Measurements from ENCODE around the gene TIMM44.

Gene TIMM44

DNA sequence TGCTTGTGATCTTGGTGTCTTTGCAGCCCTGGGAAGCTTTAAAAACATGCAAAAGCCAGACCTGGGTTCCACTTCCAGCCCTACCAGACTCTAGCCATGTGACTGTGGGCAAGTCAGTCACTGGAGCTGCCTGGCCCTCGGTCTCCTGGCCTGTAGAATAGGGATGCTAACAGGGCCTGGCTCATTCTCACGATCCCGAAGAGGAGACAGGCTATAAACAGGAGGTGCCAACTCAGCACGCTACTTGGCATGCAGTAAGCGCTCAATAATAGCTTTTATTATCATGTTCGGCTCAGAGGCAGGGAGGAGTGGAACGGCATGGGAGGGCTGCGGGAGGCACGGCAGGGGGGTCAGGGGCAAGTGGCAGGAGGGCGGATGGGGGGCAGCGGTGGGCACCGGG, 19.2 kb downstream of the TIMM44 start:
- TF ChIP-seq, protein P1, sequence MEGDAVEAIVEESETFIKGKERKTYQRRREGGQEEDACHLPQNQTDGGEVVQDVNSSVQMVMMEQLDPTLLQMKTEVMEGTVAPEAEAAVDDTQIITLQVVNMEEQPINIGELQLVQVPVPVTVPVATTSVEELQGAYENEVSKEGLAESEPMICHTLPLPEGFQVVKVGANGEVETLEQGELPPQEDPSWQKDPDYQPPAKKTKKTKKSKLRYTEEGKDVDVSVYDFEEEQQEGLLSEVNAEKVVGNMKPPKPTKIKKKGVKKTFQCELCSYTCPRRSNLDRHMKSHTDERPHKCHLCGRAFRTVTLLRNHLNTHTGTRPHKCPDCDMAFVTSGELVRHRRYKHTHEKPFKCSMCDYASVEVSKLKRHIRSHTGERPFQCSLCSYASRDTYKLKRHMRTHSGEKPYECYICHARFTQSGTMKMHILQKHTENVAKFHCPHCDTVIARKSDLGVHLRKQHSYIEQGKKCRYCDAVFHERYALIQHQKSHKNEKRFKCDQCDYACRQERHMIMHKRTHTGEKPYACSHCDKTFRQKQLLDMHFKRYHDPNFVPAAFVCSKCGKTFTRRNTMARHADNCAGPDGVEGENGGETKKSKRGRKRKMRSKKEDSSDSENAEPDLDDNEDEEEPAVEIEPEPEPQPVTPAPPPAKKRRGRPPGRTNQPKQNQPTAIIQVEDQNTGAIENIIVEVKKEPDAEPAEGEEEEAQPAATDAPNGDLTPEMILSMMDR (IDR thresholded peaks at IDR 0.05; ENCODE audit: low read depth, low read length) = no peak
- no peak overlapping the region for H3K27ac ChIP-seq
- no peak for DNase-seq
- H3K36me3 ChIP-seq = peaks cover 34% of the 10 kb centered on the region
- no peaks in the 10 kb centered on the region for H3K9me3 ChIP-seq (ENCODE audit: severe bottlenecking)
- H3K27me3 ChIP-seq (ENCODE audit: insufficient read depth, low read depth, severe bottlenecking) = no peaks in the 10 kb centered on the region
- H3K4me3 ChIP-seq (ENCODE audit: low read depth, low read length) = no peak overlapping the region

DNA sequence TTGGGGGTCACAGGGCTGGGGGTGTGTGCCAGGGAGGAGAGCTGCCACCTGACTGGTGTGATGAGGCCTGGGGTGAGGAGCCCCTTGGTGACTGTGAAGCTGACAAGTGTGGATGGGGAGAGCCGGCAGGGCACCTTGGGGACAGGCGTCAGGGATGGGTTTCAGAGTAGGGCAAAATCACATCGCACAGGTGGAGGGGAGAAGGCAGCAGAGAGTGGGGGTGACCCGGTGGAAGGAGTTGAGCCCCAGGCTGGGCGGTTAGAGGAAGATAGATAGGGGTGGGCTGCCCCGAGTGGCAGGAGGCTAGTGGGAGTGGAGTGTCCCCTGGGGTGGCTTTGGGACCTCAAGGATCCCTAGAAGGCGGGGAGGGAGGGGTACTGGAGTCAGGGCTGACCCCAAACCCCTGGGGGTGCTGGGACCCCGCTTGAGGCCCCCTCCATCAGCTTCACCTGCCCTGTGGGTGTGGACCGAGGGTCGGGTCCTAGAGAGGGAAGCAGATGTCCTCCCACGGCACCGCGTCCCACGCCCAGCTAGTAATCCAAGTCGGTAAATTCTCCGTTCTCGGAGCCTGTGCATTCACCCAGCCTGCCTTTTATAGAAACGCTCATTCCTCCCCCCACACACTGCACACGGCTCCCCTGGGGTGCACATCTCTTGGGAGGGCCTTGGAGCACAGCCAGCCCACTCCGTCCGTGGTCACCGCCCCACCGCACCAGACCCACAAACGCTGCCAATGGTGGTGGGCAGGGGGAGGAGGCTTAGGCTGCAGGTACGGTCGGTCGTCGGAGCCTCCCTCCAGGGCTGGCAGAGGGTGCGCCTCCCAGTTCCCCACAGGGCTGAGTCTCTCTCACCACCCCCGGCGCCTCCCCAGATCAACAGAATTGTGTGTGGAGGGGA, 19.9 kb downstream of the TIMM44 start:
- peaks cover 34% of the 10 kb centered on the region for H3K36me3 ChIP-seq

DNA sequence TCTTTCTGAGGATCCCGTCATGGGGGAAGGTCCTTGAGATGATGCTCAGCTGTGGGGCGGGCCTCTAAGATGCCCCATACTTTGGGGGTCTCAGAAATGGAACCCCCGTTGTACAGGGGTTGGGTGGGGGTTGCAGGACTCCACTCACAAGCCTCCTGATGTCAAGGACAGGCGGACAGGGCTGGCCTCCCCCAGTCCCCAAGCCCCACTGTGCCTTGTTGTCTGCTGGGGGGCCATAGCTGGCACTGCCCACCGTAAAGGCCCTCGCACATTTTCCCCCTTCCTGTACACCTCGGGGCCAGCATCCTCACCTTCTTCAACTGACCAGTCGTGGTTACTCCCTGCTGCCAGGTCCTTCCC, 20.6 kb downstream of the TIMM44 start:
- DNase-seq = no peak
- Histone ChIP-seq H3K27me3 (ENCODE audit: insufficient read depth, low read depth, severe bottlenecking) (no peaks in the 10 kb centered on the region), H3K9me3 (ENCODE audit: severe bottlenecking) (no peaks in the 10 kb centered on the region), H3K27ac (no peak overlapping the region), H3K36me3 (peaks cover 34% of the 10 kb centered on the region), H3K4me3 (ENCODE audit: low read depth, low read length) (no peak overlapping the region)
- TF ChIP-seq, protein P1 (IDR thresholded peaks at IDR 0.05; ENCODE audit: low read depth, low read length) = no peak

More for the DNA sequence above, 19.9 kb downstream of the TIMM44 start:
- Histone ChIP-seq H3K4me3 (ENCODE audit: low read depth, low read length) (no peak overlapping the region), H3K9me3 (ENCODE audit: severe bottlenecking) (no peaks in the 10 kb centered on the region), H3K27ac (no peak overlapping the region), H3K27me3 (ENCODE audit: insufficient read depth, low read depth, severe bottlenecking) (no peaks in the 10 kb centered on the region)
- TF ChIP-seq, protein P1 (IDR thresholded peaks at IDR 0.05; ENCODE audit: low read depth, low read length) = no peak
- DNase-seq = no peak

DNA sequence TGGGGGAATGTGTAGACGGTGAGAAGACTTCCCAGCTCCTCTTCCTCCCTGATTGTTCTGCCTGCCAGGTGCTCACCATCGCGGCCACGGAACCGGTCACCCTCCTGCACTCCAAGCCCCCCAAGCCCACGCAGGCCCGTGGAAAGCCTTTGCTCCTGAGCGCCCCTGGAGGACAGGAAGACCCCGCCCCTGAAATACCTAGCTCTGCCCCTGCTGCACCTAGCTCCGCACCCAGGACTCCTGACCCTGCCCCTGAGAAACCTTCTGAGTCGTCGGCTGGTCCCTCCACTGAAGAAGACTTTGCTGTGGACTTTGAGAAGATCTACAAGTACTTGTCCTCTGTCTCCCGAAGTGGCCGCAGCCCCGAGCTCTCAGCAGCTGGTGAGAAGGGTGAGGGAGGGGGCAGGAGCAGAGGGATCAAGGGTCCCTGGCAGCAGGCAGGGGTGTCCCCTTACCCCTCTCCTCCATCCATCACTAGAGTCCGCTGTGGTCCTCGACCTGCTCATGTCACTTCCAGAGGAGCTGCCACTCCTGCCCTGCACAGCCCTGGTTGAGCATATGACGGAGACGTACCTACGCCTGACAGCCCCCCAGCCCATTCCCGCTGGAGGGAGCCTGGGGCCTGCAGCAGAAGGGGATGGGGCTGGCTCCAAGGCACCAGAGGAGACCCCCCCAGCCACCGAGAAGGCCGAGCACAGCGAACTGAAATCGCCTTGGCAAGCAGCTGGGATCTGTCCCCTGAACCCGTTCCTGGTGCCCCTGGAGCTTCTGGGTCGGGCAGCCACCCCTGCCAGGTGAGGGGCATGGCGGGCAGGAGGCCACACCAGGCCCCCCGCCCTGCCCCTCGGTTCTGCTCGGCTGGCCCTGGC, 21.3 kb downstream of the TIMM44 start:
- no peak overlapping the region for H3K27ac ChIP-seq
- peaks cover 34% of the 10 kb centered on the region for H3K36me3 ChIP-seq
- TF ChIP-seq, protein P1 (IDR thresholded peaks at IDR 0.05; ENCODE audit: low read depth, low read length) = no peak
- no peaks in the 10 kb centered on the region for H3K27me3 ChIP-seq (ENCODE audit: insufficient read depth, low read depth, severe bottlenecking)
- DNase-seq = no peak
- H3K9me3 ChIP-seq (ENCODE audit: severe bottlenecking) = no peaks in the 10 kb centered on the region
- no peak overlapping the region for H3K4me3 ChIP-seq (ENCODE audit: low read depth, low read length)

DNA sequence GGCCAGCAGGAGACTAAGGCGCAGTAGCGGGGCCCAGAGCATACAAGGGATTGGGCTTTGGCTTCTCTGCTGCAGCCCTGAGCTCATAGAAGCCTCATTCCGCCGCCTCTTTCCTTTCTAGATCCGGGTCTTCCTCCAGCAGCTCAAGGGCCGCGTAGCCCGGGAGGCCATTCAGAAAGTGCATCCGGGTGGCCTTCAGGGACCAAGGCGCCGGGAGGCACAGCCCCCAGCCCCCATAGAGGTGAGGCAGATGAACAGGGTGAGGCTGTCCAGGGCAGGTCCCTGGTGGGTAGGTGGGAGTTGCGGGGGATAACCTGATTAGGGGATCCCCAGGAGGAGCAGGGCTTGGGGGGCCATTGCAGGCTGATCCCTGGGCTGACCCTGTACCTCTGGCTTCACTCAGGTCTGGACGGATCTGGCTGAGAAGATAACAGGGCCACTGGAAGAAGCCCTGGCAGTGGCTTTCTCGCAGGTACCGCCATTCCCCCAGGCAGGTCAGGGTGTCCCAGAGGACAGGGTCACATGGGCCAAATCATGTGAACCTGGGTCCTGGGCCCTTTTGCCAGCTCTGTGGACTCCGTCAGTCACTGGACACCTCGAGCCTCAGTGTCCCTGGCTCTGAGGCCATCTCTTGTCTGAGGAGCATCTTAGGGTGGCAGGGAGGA, 22.0 kb downstream of the TIMM44 start:
- peak overlapping the region; percentile 69 for H3K27ac ChIP-seq
- peak overlapping the region; percentile 50 for H3K4me3 ChIP-seq (ENCODE audit: low read depth, low read length)
- TF ChIP-seq, protein P1 (IDR thresholded peaks at IDR 0.05; ENCODE audit: low read depth, low read length) = no peak
- DNase-seq = no peak
- no peaks in the 10 kb centered on the region for H3K27me3 ChIP-seq (ENCODE audit: insufficient read depth, low read depth, severe bottlenecking)
- peaks cover 28% of the 10 kb centered on the region for H3K36me3 ChIP-seq
- peaks cover 4% of the 10 kb centered on the region for H3K9me3 ChIP-seq (ENCODE audit: severe bottlenecking)
